Measurements from ENCODE around the gene CELSR1.

DNA sequence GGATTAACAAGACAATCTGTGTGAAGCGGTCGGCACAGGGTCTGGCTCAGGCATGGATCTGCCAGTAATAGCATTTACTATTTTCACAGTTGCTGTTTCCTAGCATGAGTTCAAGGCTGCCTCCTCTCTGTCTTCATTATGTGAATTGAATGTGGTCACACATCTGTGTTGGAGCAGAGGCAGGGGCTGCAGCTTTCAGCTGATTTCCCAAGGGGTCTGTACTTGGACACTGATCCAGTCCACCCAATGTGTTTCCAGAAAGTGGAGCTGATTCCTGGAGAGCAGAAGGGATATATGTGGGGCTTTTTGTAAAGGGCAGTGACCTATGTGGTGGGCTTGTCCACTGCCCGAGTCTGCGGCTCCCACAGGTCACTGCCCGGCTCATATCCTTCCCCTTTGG lies 3.5 kb upstream of the CELSR1 start:
- TF ChIP-seq EP300 (IDR thresholded peaks at IDR 0.05), result no peak
- no peak for TF ChIP-seq POLR2A (IDR thresholded peaks at IDR 0.05)
- TF ChIP-seq, protein P1, sequence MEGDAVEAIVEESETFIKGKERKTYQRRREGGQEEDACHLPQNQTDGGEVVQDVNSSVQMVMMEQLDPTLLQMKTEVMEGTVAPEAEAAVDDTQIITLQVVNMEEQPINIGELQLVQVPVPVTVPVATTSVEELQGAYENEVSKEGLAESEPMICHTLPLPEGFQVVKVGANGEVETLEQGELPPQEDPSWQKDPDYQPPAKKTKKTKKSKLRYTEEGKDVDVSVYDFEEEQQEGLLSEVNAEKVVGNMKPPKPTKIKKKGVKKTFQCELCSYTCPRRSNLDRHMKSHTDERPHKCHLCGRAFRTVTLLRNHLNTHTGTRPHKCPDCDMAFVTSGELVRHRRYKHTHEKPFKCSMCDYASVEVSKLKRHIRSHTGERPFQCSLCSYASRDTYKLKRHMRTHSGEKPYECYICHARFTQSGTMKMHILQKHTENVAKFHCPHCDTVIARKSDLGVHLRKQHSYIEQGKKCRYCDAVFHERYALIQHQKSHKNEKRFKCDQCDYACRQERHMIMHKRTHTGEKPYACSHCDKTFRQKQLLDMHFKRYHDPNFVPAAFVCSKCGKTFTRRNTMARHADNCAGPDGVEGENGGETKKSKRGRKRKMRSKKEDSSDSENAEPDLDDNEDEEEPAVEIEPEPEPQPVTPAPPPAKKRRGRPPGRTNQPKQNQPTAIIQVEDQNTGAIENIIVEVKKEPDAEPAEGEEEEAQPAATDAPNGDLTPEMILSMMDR (IDR thresholded peaks at IDR 0.05), result no peak

Data from ovary (tissue), 3 donors.